HG03039 (cell line): ENCODE data around the gene COBL.

Experiments used
- ATAC-seq: cut with Tn5 transposase; IDR thresholded peaks from one replicate; pipeline ENCODE4 v1.9.1; 2021; ENCODE audit warnings: mild to moderate bottlenecking, moderate library complexity; ENCODE audit not compliant: unreplicated experiment

Gene COBL

DNA sequence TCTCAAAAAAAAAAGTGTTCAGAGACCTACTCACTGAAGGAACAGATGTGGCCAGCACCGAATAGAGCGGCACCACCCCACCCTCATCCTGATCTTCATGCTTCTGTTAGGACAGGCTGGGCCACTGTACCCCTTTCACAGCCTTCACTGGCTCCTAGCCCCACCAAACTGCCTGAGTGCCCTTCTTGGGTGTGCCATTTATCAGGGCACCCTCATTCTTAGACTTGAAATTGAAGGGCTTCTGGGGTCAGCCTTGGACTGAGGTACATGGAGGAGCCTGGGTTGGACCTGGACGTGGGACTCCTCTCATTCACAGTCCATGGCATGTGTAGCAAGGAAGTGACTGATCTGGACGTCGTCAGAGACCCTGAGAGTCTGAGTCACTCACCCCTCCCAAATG, 190.3 kb downstream of the COBL start:
- ATAC-seq, result no peak

DNA sequence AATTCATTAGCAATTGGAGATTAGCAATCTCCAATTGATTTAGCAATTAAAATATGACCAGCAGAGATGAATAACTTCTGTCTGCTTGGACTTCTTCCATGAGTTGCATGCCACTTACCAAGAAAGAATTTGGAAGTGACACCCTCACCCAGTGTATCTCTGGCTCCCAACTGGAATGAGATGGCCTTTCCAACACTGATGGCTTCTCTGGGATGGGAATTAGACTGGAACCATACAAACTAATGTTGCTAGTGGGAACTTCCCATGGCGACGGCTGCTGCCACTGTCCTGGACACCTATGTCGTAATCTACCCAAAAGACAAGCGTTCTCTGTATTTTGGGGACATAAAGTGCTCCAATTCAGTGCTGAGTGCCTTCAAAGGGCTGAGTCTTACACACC, 192.3 kb downstream of the COBL start:
- ATAC-seq, result no peak

- ATAC-seq, result no peak
These were observed 193.1 kb downstream of the COBL start for GRCh38 chr7:51123322-51124019.

DNA sequence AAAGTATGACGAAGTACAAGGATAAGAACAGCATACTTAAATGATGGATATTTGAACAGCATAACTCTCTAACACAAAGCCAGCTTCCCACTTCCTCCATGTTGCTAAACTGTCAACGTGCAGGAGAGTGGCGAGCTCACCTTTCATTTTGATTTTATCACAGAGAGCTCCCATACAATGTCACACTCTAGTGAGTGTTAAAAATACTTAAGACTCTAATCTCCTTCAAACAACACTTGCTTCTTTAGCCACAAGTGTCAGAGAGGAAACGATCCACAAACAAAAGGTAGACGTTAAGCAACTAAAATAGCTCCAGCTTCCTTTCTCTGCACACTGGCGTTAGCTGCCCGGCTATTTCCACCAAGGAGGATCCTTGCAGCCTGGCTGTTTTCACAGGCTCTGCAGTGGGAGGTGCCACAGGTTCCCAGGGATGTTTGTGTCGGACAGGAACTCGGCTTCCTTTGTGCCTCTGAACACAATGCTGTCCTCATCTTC, 194.6 kb downstream of the COBL start:
- ATAC-seq, result no peak

- ATAC-seq, result no peak
These were observed 195.4 kb downstream of the COBL start for GRCh38 chr7:51121036-51121790.

- no peak for ATAC-seq
These were observed 198.0 kb downstream of the COBL start for GRCh38 chr7:51118628-51119027.

DNA sequence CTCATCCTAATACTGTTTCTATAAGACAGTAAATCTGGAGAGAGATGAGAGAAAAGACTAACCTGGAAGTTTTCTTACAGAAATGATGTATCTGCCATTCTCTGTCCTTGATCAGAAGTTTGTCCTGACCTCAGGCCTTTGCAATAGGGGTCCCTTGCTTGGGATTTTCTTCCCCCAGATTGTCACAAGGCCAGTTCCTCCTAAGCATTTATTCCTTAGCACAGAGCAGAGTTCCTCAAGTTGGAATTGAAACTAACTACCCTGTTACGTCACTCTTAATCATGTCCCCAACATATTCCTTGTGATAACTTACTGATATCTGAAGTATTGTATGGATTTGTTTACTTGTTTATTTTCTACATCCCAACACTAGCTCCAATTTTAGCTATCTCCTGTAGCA, 202.1 kb downstream of the COBL start:
- no peak for ATAC-seq

- no peak for ATAC-seq
These were observed 202.6 kb downstream of the COBL start for GRCh38 chr7:51113962-51114361.

GRCh38 chr7:51113560-51113959, 203.0 kb downstream of the COBL start:
- ATAC-seq, result no peak

DNA sequence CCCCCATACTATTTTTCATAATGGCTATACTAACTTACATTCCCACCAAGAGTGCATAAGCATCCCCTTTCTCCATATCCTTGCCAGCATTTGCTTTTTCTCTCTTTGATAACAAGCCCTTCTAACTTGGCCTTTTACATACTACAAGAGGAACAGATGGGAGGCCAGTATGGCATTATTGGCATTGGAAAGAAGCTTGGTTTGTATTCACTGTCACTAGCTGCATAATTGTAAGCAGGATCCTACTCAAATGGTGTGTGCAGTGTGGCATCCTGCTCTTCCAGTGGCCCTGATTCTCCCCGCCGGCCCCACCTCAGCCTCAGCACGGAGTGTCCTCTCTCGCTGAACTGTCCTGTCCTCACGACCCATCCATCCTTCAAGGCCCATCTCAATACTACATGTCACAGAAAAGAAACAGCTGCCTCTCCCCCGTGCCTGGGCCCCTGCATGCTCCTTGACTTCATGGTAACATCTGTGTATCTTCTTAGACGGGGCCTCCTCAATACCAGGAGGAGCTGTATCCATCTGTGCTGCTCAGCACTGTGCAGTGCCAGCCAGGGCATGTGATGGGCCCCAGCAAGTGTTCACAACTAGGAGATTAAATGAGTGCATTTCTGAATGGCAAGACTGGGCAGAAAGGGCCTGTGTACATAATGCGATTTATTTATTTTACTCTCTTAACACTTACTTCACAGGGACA, 205.2 kb downstream of the COBL start:
- no peak for ATAC-seq

- no peak for ATAC-seq
These were observed 208.5 kb downstream of the COBL start for GRCh38 chr7:51108134-51108533.

DNA sequence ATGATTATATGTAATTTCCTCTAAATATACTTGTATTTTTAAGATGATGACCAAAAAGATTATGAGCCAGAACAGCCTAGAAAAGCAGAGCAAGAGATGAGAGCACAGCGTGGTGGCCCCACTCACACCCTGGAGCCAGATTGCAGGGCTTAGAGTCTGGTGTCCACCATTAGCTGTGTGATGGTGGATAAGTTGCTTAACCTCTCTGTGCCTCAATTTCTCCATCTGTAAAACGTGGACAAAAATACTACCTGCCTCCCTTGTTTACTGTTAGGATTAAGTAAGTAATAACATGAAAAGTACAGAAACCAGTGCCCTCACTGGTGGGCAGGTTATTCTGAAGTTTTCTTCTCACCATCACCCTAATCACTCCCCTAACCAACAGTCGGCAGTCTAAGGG, 212.3 kb downstream of the COBL start:
- ATAC-seq, result no peak

GRCh38 chr7:51103718-51104117, 212.9 kb downstream of the COBL start:
- no peak for ATAC-seq

DNA sequence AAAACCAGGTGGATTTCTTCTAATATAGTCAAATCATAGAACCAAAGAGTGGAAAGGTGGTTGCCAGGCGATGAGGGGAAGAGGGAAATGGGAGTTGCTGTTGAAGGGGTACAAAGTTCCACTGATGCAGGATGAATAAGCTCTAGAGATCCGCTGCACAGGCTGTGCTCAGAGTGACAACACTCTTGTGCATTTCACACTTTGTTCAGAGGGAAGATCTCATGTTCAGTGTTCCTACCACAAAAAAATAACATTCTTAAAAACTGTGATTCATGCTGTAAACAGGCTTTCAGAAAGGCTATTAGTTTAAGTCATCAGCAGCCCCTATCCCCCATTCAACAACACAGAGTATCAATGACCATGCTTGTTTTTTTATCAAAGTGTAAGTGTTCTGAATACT, 213.8 kb downstream of the COBL start:
- ATAC-seq, result no peak

GRCh38 chr7:51101111-51101757, 215.4 kb downstream of the COBL start:
- no peak for ATAC-seq

GRCh38 chr7:51090411-51090810, 226.2 kb downstream of the COBL start:
- no peak for ATAC-seq

DNA sequence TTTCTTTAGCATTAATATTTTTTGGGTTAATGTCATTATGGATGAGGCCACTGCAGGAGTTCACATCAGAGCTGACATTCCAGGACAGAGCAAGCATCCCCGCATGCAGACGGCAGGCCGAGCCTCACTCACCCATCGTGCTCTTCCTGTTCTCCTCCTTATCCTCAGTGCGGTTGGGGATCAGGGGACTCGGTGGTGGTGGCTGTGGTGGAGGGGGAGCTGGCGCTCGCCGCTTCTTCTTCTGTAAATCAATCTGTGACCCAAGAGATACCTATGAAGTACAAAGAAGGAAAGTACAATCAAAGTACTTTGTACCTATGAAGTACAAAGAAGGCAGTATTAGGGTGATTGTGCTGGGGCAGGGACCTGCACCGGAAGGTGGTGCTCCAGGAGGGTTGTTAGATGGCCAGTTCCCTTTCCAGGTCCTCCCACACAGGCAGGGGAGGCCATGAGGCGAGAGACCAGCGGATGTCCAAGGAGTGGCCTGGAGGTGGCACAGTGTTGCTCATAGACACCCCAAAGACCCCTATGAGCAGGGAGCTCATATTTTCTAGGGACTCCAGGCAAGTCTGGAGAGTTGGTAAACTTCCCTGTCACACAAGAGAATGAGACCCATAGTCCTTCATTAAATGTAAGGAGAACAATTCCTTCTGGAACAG, 231.4 kb downstream of the COBL start:
- no peak for ATAC-seq

- ATAC-seq, result no peak
These were observed 232.5 kb downstream of the COBL start for GRCh38 chr7:51084121-51084520.

DNA sequence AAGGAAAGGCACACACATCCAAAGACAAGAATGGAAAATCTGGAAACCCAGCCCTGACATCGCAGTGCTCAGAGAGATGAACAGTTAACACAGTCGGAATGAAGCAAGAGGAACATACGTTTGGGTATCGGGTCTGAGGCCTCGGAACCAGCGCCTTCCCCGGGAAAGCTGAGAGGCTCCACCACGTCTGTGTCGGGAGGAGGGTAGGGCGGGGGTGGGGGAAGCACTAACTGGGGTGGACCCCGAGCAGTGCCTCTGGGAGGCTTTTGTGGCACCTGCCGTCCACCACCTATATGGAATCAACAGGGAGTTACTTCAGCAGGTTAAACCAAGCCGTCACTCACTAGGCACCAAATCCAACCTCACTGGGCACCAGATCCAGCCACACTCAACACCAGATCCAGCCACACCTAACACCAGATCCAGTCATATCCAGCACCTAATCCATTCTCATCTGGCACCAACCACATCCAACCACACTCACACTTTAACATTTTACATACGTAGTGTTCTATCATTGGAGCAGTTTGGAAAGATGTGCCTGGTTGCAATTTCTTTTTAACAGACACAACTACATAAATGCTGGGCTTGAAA, 233.6 kb downstream of the COBL start:
- no peak for ATAC-seq

DNA sequence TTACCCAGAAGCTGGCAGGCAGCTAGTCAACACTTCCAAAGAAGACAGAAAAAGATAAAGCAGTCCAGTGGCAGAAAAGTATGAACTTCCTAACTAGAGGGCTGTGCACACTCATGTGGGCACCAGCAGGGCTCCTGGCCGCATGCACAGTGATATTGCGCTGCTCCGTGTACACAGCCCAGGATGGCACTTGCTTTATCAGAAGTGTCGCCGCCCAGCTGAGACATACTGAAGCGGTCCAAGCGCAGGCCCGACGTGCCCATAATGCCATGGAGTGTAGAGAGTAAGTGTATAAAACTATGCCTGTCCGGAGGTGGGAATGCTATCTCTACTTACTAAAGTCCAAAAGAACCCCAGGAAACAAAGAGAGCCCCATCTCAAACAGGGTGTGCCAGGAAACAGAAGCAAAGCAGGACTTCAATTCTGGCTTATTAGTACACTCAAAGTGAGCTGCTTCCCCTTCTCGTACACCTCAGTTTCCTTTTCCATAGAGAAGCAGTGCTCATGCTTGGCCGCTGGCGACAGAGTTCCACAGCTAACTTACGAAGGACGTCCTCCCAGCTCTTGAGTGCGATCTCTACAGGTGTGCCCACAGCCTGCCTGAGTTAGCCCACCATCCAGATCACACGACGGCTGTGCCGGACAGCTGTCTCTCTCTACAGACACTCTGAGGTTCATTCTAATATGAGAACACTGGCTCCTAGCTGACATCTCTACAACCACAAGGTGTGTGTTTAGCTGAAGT, 234.3 kb downstream of the COBL start:
- no peak for ATAC-seq
